Fibroblast of pulmonary artery (primary cell): ENCODE data around the gene SUN2.

ENCODE experiments used
- DNase-seq: peaks from one replicate; pipeline ENCODE4 v3.0.0-alpha.2; 2010; ENCODE audit warnings: low read depth
- H3K4me3 ChIP-seq: replicated peaks from 2 replicates; pipeline ENCODE4 v1.5.1; 2011; ENCODE audit warnings: low read depth, mild to moderate bottlenecking, control low read depth, low read length, moderate library complexity
- TF ChIP-seq, protein P1 (sequence below): IDR thresholded peaks from 2 replicates; pipeline ENCODE4 v1.5.1; 2011; ENCODE audit warnings: mild to moderate bottlenecking, control low read depth, low read length, inconsistent platforms; ENCODE audit errors: missing control alignments

SUN2 gene

DNA sequence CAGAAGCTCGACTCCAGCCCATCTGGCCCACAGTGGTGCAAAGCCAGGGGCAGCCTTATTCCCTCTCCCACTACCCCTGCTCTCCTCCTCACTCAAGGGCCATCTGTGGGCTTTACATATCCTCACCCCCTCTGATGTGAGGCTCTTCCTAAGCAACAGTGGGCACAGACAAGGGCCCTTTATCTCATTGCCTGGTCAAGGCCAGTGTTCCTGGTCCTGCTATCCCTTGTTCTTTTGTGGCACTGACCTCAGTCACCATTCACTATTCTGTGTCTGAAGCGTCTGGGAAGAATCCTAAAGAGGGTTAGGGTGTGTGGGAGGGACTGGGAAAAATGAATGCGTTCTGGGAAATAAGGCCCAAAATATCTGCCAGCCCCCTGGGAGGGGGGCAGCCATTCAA, 30.8 kb upstream of the SUN2 start:
- H3K4me3 ChIP-seq: no peak overlapping the region
- TF ChIP-seq, protein P1, sequence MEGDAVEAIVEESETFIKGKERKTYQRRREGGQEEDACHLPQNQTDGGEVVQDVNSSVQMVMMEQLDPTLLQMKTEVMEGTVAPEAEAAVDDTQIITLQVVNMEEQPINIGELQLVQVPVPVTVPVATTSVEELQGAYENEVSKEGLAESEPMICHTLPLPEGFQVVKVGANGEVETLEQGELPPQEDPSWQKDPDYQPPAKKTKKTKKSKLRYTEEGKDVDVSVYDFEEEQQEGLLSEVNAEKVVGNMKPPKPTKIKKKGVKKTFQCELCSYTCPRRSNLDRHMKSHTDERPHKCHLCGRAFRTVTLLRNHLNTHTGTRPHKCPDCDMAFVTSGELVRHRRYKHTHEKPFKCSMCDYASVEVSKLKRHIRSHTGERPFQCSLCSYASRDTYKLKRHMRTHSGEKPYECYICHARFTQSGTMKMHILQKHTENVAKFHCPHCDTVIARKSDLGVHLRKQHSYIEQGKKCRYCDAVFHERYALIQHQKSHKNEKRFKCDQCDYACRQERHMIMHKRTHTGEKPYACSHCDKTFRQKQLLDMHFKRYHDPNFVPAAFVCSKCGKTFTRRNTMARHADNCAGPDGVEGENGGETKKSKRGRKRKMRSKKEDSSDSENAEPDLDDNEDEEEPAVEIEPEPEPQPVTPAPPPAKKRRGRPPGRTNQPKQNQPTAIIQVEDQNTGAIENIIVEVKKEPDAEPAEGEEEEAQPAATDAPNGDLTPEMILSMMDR: no peak
- no peak for DNase-seq

GRCh38 chr22:38784856-38785255, 29.1 kb upstream of the SUN2 start:
- DNase-seq: no peak
- no peak overlapping the region for H3K4me3 ChIP-seq
- TF ChIP-seq, protein P1: no peak

GRCh38 chr22:38784035-38784434, 28.2 kb upstream of the SUN2 start:
- H3K4me3 ChIP-seq: no peak overlapping the region
- no peak for DNase-seq
- TF ChIP-seq, protein P1: no peak

DNA sequence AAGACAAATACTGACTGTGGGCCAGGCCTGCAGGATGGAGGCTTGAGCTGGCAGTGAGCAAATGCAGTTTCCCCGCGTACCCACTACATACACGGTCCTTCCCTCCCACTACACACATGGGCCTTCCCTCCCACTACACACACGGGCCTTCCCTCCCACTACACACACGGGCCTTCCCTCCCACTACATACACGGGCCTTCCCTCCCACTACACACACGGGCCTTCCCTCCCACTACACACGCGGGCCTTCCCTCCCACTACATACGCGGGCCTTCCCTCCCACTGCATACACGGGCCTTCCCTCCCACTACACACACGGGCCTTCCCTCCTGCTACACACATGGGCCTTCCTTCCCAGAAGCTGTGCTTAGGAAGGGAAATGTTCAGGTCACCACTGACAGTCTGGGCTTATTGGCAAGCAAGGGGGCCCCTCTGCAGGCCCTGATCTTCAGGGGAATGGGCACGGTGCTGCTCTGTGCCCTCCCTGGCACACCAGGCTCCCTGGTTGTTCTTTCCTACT, 27.4 kb upstream of the SUN2 start:
- TF ChIP-seq, protein P1: no peak
- peak; percentile 26 for DNase-seq
- no peak overlapping the region for H3K4me3 ChIP-seq

DNA sequence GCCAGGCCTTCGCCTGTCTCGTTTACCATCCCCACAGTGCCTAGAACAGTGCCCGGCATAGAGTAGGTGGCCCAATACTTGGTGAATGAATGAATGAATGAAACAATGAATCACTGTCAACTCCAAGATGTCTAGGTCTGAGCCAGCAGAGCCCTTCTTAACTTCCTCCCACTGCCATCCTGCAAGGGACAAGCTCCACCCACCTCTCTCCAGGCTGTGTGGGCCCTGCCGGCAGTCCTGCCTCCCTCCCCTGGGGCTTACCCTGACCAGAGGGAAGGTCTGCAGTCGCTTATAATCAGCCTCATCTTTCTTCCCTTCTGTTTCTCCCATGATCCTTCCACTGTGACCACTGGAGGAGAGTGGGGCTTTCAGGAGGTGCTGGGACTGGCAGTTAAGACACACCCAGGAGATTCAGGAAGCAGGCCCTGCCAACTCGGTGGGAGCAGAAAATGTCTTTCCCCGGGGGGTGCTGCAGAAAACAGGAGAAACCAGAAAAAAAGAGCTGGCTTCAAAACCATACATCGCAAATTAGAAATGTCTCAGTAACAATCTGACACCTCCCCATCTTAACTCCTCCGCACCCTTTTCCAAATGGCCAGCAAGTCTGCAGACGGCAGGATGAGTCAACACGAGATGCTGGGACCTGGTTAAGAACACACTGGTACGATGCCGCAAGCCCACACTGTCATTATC, 26.8 kb upstream of the SUN2 start:
- DNase-seq: peak; percentile 71

DNA sequence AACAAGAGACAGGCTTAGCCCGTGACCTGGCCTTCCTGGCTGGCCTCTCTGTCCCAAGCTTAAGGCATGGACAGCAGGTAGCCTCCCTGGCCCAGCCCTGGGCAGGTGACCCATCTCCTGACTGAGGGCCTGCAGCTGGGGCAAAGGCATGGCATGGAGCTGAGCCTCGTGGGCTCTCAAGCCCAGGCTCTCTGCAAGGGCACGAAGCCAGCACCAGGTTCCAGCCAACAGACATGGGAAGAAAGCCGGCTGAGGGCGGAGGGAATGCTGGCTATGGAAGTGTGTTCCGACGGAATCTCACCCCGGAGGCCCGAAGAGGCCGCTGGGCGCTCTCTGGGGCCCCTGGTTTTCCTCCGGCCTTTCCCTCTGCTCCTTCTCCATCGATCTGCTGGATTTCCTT, 25.2 kb upstream of the SUN2 start:
- TF ChIP-seq, protein P1: no peak
- H3K4me3 ChIP-seq: no peak overlapping the region
- no peak for DNase-seq

More for the DNA sequence above, 26.8 kb upstream of the SUN2 start:
- TF ChIP-seq, protein P1: no peak
- H3K4me3 ChIP-seq: no peak overlapping the region
